ENCODE measurements around the gene GOPC. TPM values are rescaled to one million over a fixed set of nuclear protein-coding genes. Genes with fewer than 3 reads are reported as not detected.

GOPC gene
- total and polyA plus RNA-seq, 2 of the 4 experiments (the other 2 are of a cell fraction) = 23.4 to 23.8 TPM

GRCh38 chr6:117547688-117548621 is 54.4 kb downstream of the GOPC start:
- H2BK20ac ChIP-seq (ENCODE audit: low read depth, low read length) = peak overlapping the region; percentile 82
- WGBS, 2 experiments (ENCODE audit: extremely low coverage in 2 of 2, insufficient read length in 1 of 2) = 41% methylated on average over 8 of the region's 64 CpGs; no CpG with 5 or more reads in 1 of the 2 experiments
- peak overlapping the region; percentile 49 for H3K18ac ChIP-seq (ENCODE audit: low read depth, low read length)
- peak; percentile 54 for DNase-seq
- BruUV-seq (replicated peaks) = no TSS peak
- H2BK15ac ChIP-seq (ENCODE audit: low read depth, low read length) = peak overlapping the region; percentile 35; the same call in 2 of the 3 replicates
- peak overlapping the region; percentile 95 for H2BK120ac ChIP-seq (ENCODE audit: low read depth, low read length)
- peak overlapping the region; percentile 92 for H2AK9ac ChIP-seq (replicated peaks; ENCODE audit: low read depth, low read length, poor library complexity)
- H2BK5ac ChIP-seq (ENCODE audit: low read depth, low read length, poor library complexity, severe bottlenecking) = peak overlapping the region; percentile 91
- in situ Hi-C loops (cut with MboI; ENCODE audit: low sequenced_read_pairs) (no loop called here), dilution Hi-C loops (cut with HindIII; ENCODE audit: low sequenced_read_pairs, unreplicated experiment) (no loop called here), intact Hi-C loops (cut with micrococcal nuclease) (loop anchor here (2.0 kb wide), 1 partner anchor 65 kb away; the partner anchor contains the start of gene DCBLD1)
- H3K4me3 ChIP-seq (ENCODE audit: insufficient read depth, low read depth, low read length) = no peak overlapping the region
- H3K27ac ChIP-seq (ENCODE audit: insufficient read depth, low read length) = peak overlapping the region; percentile 74
- no peaks in the 10 kb centered on the region for H3K27me3 ChIP-seq (ENCODE audit: control insufficient read depth, insufficient read depth, low read length)
- H3K4me1 ChIP-seq (ENCODE audit: control insufficient read depth, insufficient read depth, low read length) = peaks cover 22% of the 10 kb centered on the region
- peak overlapping the region; percentile 80 for H4K91ac ChIP-seq (ENCODE audit: insufficient read depth, low read depth, low read length)
- peak; percentile 44 for ATAC-seq (ENCODE audit: low read depth)
- peaks cover 0 to 39% of the 10 kb centered on the region in 2 experiments; a peak in 2 of 4 replicates for H3K79me1 ChIP-seq (ENCODE audit: low read depth in 1 of 2, low read length in 2 of 2)
- peak overlapping the region; percentile 78 for H3K56ac ChIP-seq (ENCODE audit: extremely low read depth, insufficient read depth, low read length)
- peak overlapping the region; percentile 88 for H3K4ac ChIP-seq (ENCODE audit: low read depth, low read length)
- peak overlapping the region; percentile 91 for H2AK5ac ChIP-seq (ENCODE audit: low read depth, low read length)
- peak overlapping the region; percentile 36 to 84 for H4K8ac ChIP-seq (ENCODE audit: low read depth in 2 of 2, low read length in 2 of 2)
- ChIA-PET CTCF (interaction anchor here (0.6 to 0.9 kb wide), 2 partner anchors 63 to 948 kb away, joined by 3 to 4 read pairs; no protein-coding TSS in a partner anchor), POLR2A (ENCODE audit: unreplicated experiment) (no interaction called here)
- peaks cover 4% of the 10 kb centered on the region; the same call in 1 of the 2 replicates for H4K20me1 ChIP-seq (ENCODE audit: insufficient read depth, low read length)
- peaks cover 20% of the 10 kb centered on the region for H3K36me3 ChIP-seq (ENCODE audit: control insufficient read depth, insufficient read depth, low read length)
- H3K4me2 ChIP-seq (ENCODE audit: low read depth, low read length) = peak overlapping the region; percentile 53
- peak overlapping the region; percentile 86 for H2AFZ ChIP-seq (replicated peaks; ENCODE audit: low read length, poor library complexity)
- H4K5ac ChIP-seq (ENCODE audit: low read depth, low read length) = peak overlapping the region; percentile 51
- no peaks in the 10 kb centered on the region for H3K9me3 ChIP-seq (ENCODE audit: control insufficient read depth, insufficient read depth, low read length)
- H3K23ac ChIP-seq (ENCODE audit: low read depth, low read length) = peak overlapping the region; percentile 91
- no peak for TF ChIP-seq MAFK (IDR thresholded peaks at IDR 0.05; ENCODE audit: low read depth, low read length)
- peak; percentile 57 for TF ChIP-seq USF2 (IDR thresholded peaks at IDR 0.05; ENCODE audit: low read depth, low read length)
- peak; percentile 91 for TF ChIP-seq BHLHE40 (IDR thresholded peaks at IDR 0.05; ENCODE audit: low read depth, low read length)
- peak overlapping the region; percentile 3 for H3K9ac ChIP-seq (ENCODE audit: low read depth, low read length)
- peak overlapping the region; percentile 82 for H3K14ac ChIP-seq (replicated peaks; ENCODE audit: low read depth, low read length)
- H3K9me1 ChIP-seq (ENCODE audit: insufficient read depth, low read length) = peaks cover 13% of the 10 kb centered on the region
